Astrocyte (in vitro differentiated cells and primary cell): ENCODE data around the gene CKAP4.

Source experiments
- EZH2 ChIP-seq: IDR thresholded peaks from 2 replicates; pipeline ENCODE4 v1.6.1; 2012; ENCODE audit warnings: mild to moderate bottlenecking, low read length, inconsistent platforms; ENCODE audit not compliant: insufficient read depth
- TF ChIP-seq, protein P1 (sequence below): IDR thresholded peaks from 2 replicates; pipeline ENCODE4 v1.5.1; 2011; ENCODE audit warnings: low read depth, mild to moderate bottlenecking, inconsistent platforms, low read length, moderate library complexity; ENCODE audit not compliant: insufficient read depth

DNA sequence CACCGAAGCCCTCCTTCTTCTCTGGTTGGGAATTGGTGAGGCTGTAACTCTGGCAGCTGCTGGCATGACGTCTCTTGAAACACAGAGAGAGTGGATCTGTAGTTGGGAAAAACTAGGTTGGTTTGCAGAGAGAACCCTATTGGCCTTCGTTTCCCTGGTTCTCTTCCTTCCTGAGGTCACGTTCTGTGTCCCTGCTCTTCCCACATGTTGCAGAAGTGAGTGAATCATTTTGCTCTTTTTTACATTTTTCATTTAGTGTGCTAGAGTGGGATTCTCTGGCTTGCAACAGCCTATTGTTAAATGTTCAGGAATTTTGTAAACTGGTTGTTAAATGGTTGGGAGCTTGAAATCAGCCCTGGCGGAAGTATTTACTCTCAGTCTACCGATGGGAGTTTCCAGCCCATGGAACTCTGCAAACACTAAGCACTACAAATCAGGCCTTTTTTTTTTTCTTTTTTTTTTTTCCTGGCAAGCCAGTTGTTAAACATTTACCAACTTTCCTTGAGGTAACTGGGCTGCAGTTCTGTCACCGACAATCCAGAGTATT is 26.8 kb upstream of the CKAP4 start:
- TF ChIP-seq, protein P1, sequence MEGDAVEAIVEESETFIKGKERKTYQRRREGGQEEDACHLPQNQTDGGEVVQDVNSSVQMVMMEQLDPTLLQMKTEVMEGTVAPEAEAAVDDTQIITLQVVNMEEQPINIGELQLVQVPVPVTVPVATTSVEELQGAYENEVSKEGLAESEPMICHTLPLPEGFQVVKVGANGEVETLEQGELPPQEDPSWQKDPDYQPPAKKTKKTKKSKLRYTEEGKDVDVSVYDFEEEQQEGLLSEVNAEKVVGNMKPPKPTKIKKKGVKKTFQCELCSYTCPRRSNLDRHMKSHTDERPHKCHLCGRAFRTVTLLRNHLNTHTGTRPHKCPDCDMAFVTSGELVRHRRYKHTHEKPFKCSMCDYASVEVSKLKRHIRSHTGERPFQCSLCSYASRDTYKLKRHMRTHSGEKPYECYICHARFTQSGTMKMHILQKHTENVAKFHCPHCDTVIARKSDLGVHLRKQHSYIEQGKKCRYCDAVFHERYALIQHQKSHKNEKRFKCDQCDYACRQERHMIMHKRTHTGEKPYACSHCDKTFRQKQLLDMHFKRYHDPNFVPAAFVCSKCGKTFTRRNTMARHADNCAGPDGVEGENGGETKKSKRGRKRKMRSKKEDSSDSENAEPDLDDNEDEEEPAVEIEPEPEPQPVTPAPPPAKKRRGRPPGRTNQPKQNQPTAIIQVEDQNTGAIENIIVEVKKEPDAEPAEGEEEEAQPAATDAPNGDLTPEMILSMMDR = no peak
- no peak for TF ChIP-seq EZH2
